GM10847 (cell line): ENCODE results near the gene DOLPP1.
A peak's percentile ranks its signal among the peaks of the same experiment; 100 is the strongest.

Experiments used
- POLR2A ChIP-seq: IDR thresholded peaks from 2 replicates; pipeline ENCODE4 v1.6.1; 2011; ENCODE audit not compliant: insufficient read length; ENCODE audit errors: extremely low read depth

The DOLPP1 gene

DNA sequence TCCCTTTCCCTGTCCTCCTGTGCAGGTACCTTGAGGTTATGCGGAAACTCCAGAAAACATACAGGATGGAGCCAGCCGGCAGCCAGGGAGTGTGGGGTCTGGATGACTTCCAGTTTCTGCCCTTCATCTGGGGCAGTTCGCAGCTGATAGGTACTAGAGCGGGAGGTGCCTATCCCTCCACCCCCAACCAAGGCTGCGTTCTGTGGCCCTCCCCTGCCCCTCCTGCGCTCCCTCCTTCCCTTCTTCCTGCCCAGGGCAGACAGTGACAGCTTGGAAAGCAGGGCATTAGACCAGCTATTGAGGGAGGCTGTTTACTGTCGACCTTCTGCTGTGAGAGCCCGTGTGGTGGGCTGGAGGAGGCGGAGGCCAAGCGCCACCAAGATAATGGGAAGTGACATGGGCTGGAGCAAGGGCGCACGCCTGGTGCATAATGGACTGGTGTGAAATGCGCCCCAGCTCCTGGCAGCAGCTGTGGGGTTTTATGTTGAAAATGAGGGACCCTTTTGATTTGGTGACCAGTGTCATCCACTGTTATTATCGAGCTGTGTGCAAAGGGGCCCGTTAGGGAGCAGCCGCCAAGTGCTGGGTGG, 55.6 kb downstream of the DOLPP1 start:
- TF ChIP-seq POLR2A = no peak

DNA sequence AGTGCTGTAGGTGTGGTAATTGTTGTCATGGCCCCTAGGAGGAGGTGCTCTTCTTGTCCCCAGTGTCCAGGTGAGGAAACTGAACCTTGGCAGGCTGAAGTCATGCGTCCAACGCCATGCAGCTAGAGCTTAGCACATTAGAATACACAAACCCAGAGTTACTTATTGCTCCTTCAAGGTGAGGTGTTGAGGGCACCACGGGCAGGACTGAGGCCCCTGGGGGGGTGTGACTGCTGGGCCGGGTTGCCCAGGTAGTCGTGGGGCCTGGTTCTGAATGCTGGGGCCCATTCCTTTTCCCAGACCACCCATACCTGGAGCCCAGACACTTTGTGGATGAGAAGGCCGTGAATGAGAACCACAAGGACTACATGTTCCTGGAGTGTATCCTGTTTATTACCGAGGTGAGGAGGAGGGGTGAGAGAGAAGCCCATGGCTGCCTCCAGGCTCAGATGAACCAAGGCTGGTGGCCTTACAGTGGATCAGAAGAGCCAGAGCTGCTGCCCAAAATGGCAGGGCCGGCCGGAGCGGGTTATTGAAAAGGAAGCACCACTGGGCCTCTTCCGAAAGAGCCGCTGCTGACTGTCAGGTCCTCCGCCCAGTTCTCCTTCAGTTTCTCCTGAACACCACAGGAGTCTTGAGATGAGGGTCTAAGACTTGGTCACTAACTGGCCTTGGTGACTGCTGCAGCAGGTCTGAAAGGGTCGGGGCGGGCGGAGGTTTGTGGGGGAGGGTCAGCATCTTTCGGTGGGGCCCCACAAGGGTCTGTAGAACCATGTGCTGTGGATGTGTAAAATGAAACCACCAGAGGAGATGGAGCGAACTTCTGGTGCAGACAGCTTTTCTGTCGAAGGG, 56.6 kb downstream of the DOLPP1 start:
- TF ChIP-seq POLR2A = no peak

- TF ChIP-seq POLR2A = no peak
Measured at GRCh38 chr9:129138144-129138462, 57.2 kb downstream of the DOLPP1 start.

DNA sequence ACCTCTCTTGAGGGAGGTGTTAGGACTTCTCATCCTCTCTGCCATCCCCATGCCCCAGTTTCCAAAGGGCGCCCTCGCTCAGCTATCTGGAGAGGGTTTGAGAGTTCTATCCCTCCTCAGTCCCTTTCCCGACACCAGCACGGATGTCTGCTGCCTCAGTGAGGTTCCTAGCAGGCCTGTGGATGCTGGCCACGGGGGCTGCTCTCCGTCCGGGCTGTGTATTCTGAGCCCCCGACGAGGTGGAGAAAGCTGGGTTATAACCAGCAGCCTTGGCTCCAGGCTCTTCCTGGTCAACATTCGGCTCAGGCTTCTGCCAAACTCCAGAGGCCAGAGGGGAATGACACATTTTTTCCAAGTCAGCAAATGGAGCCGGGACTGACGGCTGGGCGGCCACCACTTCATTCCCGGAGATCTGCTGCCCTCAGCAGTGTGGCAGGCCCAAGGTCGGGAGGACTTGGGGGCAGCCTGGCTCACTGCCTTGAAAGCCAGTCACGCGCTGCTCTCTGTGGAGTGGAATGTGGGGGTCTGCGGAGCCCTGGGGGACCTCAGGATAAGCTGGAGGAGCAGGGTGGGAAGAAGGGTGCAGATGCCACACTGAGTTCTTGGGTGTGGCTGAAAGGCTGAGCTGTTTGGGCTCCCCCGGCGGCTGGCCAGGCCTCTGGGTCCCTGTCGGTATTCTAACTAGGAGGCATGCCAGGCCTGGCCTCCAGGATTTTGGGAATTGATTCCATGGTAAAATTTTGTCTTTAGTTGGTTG, 57.7 kb downstream of the DOLPP1 start:
- no peak for TF ChIP-seq POLR2A

DNA sequence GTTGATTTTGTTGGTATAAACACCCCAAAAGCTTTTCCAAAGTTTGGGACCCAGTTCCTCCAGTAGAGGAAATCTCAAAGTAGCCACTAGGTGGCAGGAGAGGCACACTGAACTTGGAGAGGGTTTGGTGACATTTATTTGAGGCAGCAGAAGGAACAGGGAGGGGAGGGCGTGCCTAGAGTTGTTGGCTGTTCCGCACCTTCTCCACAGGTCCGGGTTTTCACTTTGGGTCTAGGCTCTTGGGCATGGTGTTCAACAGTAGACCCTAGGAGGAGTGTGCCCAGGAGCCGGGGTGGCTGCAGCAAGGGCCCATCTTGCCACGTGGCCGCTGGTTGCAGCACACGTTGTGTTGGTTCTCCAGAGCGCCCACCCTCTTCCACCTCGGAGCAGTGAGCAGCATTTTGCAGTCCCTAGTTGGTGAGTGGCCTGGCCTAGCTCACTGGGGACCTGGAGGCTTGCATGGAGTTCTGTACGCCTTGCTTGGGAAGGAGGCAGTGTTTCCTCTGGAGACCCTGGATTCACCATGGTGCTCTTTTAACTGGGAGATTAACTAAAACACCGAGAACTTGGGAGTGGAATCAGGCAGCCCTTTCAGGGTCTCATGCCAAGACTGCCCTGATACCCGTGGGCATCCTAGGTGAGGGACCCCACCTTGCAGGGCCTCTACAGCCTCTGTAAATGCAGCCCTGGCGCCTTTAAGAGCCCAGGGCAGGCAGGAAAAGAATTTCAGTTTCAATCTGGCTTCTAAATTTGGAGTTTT, 58.5 kb downstream of the DOLPP1 start:
- no peak for TF ChIP-seq POLR2A

DNA sequence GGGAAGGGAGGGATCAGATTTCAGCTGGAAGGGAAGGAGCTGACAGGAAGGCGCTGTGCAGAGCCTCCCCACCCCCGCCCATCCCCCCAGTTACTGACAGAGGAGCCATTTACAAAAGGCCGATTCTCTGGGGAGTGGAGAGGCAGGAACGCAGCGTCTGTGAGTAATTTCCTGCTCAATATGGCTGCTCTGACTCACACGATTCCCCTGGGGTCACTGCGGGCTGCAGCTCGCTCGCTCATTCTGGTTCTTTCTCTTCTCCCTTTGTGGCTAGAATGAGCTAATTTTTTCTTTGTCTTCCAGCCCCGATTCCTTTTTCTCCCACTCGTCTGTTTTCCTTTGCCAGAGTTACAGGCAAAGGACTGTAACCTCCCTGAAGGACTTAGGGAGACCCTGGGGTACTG, 59.1 kb downstream of the DOLPP1 start:
- peak; percentile 34 for TF ChIP-seq POLR2A
